ENCODE results near the gene S100A16. TPM values are rescaled to one million over a fixed set of nuclear protein-coding genes. Genes with fewer than 3 reads are reported as not detected.

Gene S100A16
- total and polyA plus RNA-seq, 9 of the 15 experiments (the other 6 are each of a cell fraction or from before 2014, with no cell fraction given) = 1.6 to 6.9 (median 4.3) TPM

- TF ChIP-seq ZNF146 (CRISPR knock-in tag; IDR thresholded peaks at IDR 0.05; ENCODE audit: unreplicated experiment) = no peak
- TF ChIP-seq SMARCA5 (IDR thresholded peaks at IDR 0.05) = no peak
- no peak for TF ChIP-seq NR2C1 (IDR thresholded peaks at IDR 0.05)
- no peak for TF ChIP-seq NR2C1 (tag; IDR thresholded peaks at IDR 0.05)
- no peak for TF ChIP-seq NR1H2 (CRISPR knock-in tag; IDR thresholded peaks at IDR 0.05)
- TF ChIP-seq CREB5 (CRISPR knock-in tag; IDR thresholded peaks at IDR 0.05) = no peak
- no peak for TF ChIP-seq ERF (CRISPR knock-in tag; IDR thresholded peaks at IDR 0.05)
- TF ChIP-seq SNRNP70 (optimal IDR thresholded peaks at IDR 0.05; ENCODE audit: low read depth, low read length) = no peak
- no peak for TF ChIP-seq ZBTB8A (IDR thresholded peaks at IDR 0.05; ENCODE audit: partially characterized antibody)
- TF ChIP-seq SIN3A (IDR thresholded peaks at IDR 0.05; ENCODE audit: borderline replicate concordance in 2 of 2, control insufficient read depth in 1 of 2, low read depth in 2 of 2, low read length in 2 of 2) = no peak
- TF ChIP-seq SUPT5H (IDR thresholded peaks at IDR 0.05) = no peak
- no peak for TF ChIP-seq CEBPB (tag; IDR thresholded peaks at IDR 0.05)
- TF ChIP-seq POLR3A (IDR thresholded peaks at IDR 0.05; ENCODE audit: borderline replicate concordance, extremely low read depth, insufficient read depth, insufficient read length) = no peak
Observed at GRCh38 chr1:153578490-153578889, 34.4 kb downstream of the S100A16 start (continued).

Data from K562 (cell line).